Transverse colon (tissue), 4 donors: Measurements from ENCODE around the gene ADAT2.

ENCODE experiments used
- CTCF ChIP-seq, 5 experiments: fragments of 200-600 bp in 3 of 5; fragments of 450-650 bp in 2 of 5; sonication (generic) in 3 of 5; IDR thresholded peaks; 1 replicate in 2 of 5; 2 replicates in 3 of 5; pipeline ENCODE4 v1.5.1; 2016 to 2017; ENCODE audit warnings: antibody characterized with exemption in 5 of 5, inconsistent platforms in 3 of 5, mild to moderate bottlenecking in 2 of 5, moderate library complexity in 1 of 5
- POLR2AphosphoS5 ChIP-seq, 3 donors: sonication (generic); formaldehyde crosslinking; IDR thresholded peaks; one replicate each; pipeline ENCODE4 v1.6.1; 2016; ENCODE audit warnings: antibody characterized with exemption in 3 of 3

DNA sequence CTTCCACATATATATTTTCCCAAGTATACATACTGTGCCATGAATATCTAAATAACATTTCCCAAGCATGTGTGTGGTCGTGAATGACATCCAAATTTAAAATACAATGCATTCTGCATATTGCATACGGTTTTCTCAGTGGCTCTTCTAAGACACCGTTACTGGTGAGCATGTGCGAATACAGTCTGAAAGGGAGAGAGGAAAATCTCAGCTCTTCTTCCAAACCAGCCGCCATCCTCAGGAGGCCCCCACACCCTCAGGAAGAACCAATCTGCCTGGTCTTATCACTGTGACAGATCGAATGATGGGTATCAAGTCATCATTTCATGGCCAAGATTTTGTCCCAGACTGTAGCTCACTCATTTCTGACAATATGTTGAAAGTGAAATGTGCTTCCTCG lies 50.7 kb downstream of the ADAT2 start:
- no peak for TF ChIP-seq CTCF (IDR thresholded peaks at IDR 0.05)
- TF ChIP-seq POLR2AphosphoS5 (IDR thresholded peaks at IDR 0.05) = no peak
